Spleen (tissue), 13 donors: ENCODE results near the gene KCNC1. TPM values are rescaled to one million over a fixed set of nuclear protein-coding genes. Genes with fewer than 3 reads are reported as not detected.

Experiments used
- DNase-seq: peaks from one replicate; pipeline ENCODE4 v3.0.0-alpha.2; 2020
- H3K27ac ChIP-seq, 8 donors: fragments of 200-600 bp; sonication (generic) in 7 of 8; 1 replicate in 4 of 8; 2 replicates in 4 of 8; pipeline versions ENCODE4 v1.5.0 to v1.8.0; 2016 to 2021; ENCODE audit warnings: inconsistent platforms in 4 of 8, mild to moderate bottlenecking in 4 of 8, moderate library complexity in 1 of 8
- H3K27me3 ChIP-seq, 7 donors: fragments of 200-600 bp; sonication (generic) in 6 of 7; replicated peaks in 1 of 7; 1 replicate in 4 of 7; 2 replicates in 3 of 7; pipeline versions ENCODE4 v1.5.0 to v1.8.0; 2016 to 2021; ENCODE audit warnings: inconsistent platforms in 3 of 7, mild to moderate bottlenecking in 1 of 7
- H3K36me3 ChIP-seq, 6 donors: fragments of 200-600 bp; sonication (generic) in 5 of 6; 1 replicate in 4 of 6; 2 replicates in 2 of 6; pipeline versions ENCODE4 v1.5.0 to v1.8.0; 2016 to 2021; ENCODE audit warnings: inconsistent platforms in 2 of 6
- H3K4me1 ChIP-seq, 6 donors: fragments of 200-600 bp; sonication (generic) in 5 of 6; 1 replicate in 3 of 6; 2 replicates in 3 of 6; pipeline versions ENCODE4 v1.5.0 to v1.8.0; 2016 to 2021; ENCODE audit warnings: inconsistent platforms in 3 of 6
- H3K4me3 ChIP-seq, 8 donors: fragments of 200-600 bp; sonication (generic) in 7 of 8; 1 replicate in 4 of 8; 2 replicates in 4 of 8; pipeline versions ENCODE4 v1.5.0 to v1.8.0; 2016 to 2021; ENCODE audit warnings: inconsistent platforms in 4 of 8, mild to moderate bottlenecking in 4 of 8, moderate library complexity in 2 of 8
- H3K9me3 ChIP-seq, 8 donors: fragments of 200-600 bp; sonication (generic) in 7 of 8; 1 replicate in 4 of 8; 2 replicates in 4 of 8; pipeline versions ENCODE4 v1.5.0 to v1.8.0; 2016 to 2021; ENCODE audit warnings: inconsistent platforms in 4 of 8
- CTCF ChIP-seq, 11 experiments: fragments of 200-600 bp in 7 of 11; fragments of 450-650 bp in 4 of 11; sonication (generic) in 4 of 11; IDR thresholded peaks in 8 of 11; conservative IDR thresholded peaks in 3 of 11; 1 replicate in 7 of 11; 2 replicates in 4 of 11; pipeline versions ENCODE4 v1.4.0 to v1.8.0; 2016 to 2021; ENCODE audit warnings: antibody characterized with exemption in 11 of 11, inconsistent platforms in 4 of 11, mild to moderate bottlenecking in 1 of 11
- POLR2A ChIP-seq, 3 donors: fragments of 450-650 bp; IDR thresholded peaks; one replicate each; pipeline ENCODE4 v1.5.1; 2017; ENCODE audit warnings: antibody characterized with exemption in 3 of 3, mild to moderate bottlenecking in 1 of 3
- POLR2AphosphoS5 ChIP-seq, 3 donors: sonication (generic); formaldehyde crosslinking; IDR thresholded peaks; one replicate each; pipeline ENCODE4 v1.5.1; 2017; ENCODE audit warnings: antibody characterized with exemption in 3 of 3
- WGBS, 5 donors: extraction: QIAGEN DNeasy Blood & Tissue Kit in 3 of 5; methylation state at CpG; one replicate each; pipeline versions ENCODE4 v1.1.5 to v1.1.7; 2013 to 2018; 5-methylcytosine and 5-hydroxymethylcytosine counted together
- intact Hi-C: fragments of 100-400 bp; cut with DNase I; formaldehyde crosslinking; loops from one replicate; pipeline ENCODE4 v1.15.0; 2023; ENCODE audit warnings: low total_unique reads
- long read RNA-seq, 2 donors: transcript quantifications; one replicate each; lab custom pipeline, GENCODE V29; 2026
- polyA plus RNA-seq, 3 donors: library from polyadenylated mRNA; stranded (reverse); fragments of 200-250 nt; gene quantifications; one replicate each; pipeline ENCODE4 v1.2.1, GENCODE V29; 2013
- total RNA-seq, 7 donors: library from RNA; depleted of rRNA in 3 of 7; stranded (reverse); fragments of >200 nt in 3 of 7; fragmentation: NEBNext Ultra II Directional in 4 of 7; extraction: Animal tissue kit (Norgen Biotek cat#: 25700) in 4 of 7; gene quantifications; one replicate each; pipeline versions ENCODE4 v1.1.0 to v1.2.1, GENCODE V29; 2016 to 2021
- donor health status: healthy with polysubstance abuse.
- donor health status: DM: no; HTN: no; CAD: no; lungs with moderate emphysema.
- donor health status: DM: no; HTN: no; CAD: no.
- donor health status: Bipolar disorder and iron deficiency.
- donor health status: healthy.
- donor health status: DM: no; HTN: no; CAD: no.
- donor health status: DM: yes; HTN: yes; CAD: no.

KCNC1 gene
- total RNA-seq (not detected), polyA plus RNA-seq (not detected)
- long read RNA-seq, donor 1, result 0 reads
- long read RNA-seq, donor 2, result 0 reads

DNA sequence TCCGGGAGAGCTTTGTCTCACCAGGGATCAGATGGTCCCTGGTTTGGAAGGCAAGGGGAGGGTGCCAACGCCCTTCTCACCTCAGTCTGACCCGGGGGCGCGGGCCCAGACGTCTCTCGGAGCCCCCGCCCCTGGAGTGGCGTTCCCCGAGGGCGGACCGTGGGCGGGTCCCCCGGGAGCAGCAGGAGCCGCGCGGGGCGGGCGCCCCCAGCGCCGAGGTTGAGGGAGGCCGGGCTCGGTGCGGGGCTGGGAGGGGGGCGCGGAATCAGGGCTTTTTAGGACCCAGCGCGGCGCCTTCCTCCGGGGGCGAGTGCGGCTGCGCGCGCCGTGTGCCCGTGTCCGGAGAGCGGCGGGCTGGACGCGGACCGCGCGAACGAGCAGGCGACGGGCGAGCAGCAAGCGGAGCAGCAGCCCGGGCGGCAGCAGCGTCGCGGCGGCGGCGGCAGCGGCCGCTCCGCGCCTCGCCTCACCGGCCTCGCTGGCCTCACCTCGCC is at the start of gene KCNC1:
KCNC1 (plus strand) TSS at position 364 of the 494 bp plus-strand sequence. CDS start 1,222 bp downstream, outside the sequence.
- Histone ChIP-seq H3K4me3 (peak within 1 kb of the TSS in 7 of 8 donors; percentile 17 to 63 (median 30)), H3K27me3 (peaks cover 3 to 96% (median 59%) of the 10 kb centered on the region in 7 donors), H3K27ac (no peak within 1 kb of the TSS), H3K9me3 (peaks cover 0 to 7% (median 0%) of the 10 kb centered on the region in 8 donors), H3K36me3 (no peaks in the 10 kb centered on the region), H3K4me1 (peaks cover 0 to 23% (median 12%) of the 10 kb centered on the region in 6 donors)
- intact Hi-C loops, result no loop called here
- DNase-seq, result peak; percentile 68
- WGBS, 5 donors, result 1 to 3% (median 2%) methylated on average over 30 to 66 of the region's 66 CpGs
- TF ChIP-seq POLR2AphosphoS5 (IDR thresholded peaks at IDR 0.05), result no peak
- no peak for TF ChIP-seq POLR2A (IDR thresholded peaks at IDR 0.05)
- TF ChIP-seq CTCF (IDR thresholded peaks at IDR 0.05 in 8 of 11, conservative IDR thresholded peaks at IDR 0.05 in 3 of 11), result no peak

GRCh38 chr11:17686231-17686980 is 48.2 kb upstream of the KCNC1 start:
- intact Hi-C loops, result no loop called here
- peaks cover 0 to 48% (median 0%) of the 10 kb centered on the region in 7 donors for H3K27me3 ChIP-seq
- TF ChIP-seq POLR2A (IDR thresholded peaks at IDR 0.05), result no peak
- TF ChIP-seq POLR2AphosphoS5 (IDR thresholded peaks at IDR 0.05), result no peak
- TF ChIP-seq CTCF (IDR thresholded peaks at IDR 0.05 in 8 of 11, conservative IDR thresholded peaks at IDR 0.05 in 3 of 11), result no peak
- H3K4me3 ChIP-seq, result no peak overlapping the region
- no peaks in the 10 kb centered on the region for H3K36me3 ChIP-seq
- no peak for DNase-seq
- H3K4me1 ChIP-seq, result no peaks in the 10 kb centered on the region
- no peak overlapping the region for H3K27ac ChIP-seq
- no peaks in the 10 kb centered on the region for H3K9me3 ChIP-seq
- WGBS, 5 donors, result 43 to 61% (median 50%) methylated on average over 7 to 8 of the region's 8 CpGs

GRCh38 chr11:17687946-17688670 is 46.5 kb upstream of the KCNC1 start:
- Histone ChIP-seq H3K36me3 (no peaks in the 10 kb centered on the region), H3K27ac (no peak overlapping the region), H3K27me3 (peaks cover 0 to 56% (median 3%) of the 10 kb centered on the region in 7 donors), H3K4me3 (no peak overlapping the region), H3K9me3 (no peaks in the 10 kb centered on the region), H3K4me1 (no peaks in the 10 kb centered on the region)
- DNase-seq, result no peak
- no peak for TF ChIP-seq CTCF (IDR thresholded peaks at IDR 0.05 in 8 of 11, conservative IDR thresholded peaks at IDR 0.05 in 3 of 11)
- no peak for TF ChIP-seq POLR2A (IDR thresholded peaks at IDR 0.05)
- no peak for TF ChIP-seq POLR2AphosphoS5 (IDR thresholded peaks at IDR 0.05)
- WGBS, 5 donors, result 84 to 87% (median 86%) methylated on average over 16 to 18 of the region's 18 CpGs
- intact Hi-C loops, result no loop called here

- H3K27me3 ChIP-seq, result peaks cover 5 to 72% (median 24%) of the 10 kb centered on the region in 7 donors
- H3K4me1 ChIP-seq, result no peaks in the 10 kb centered on the region
- TF ChIP-seq POLR2A (IDR thresholded peaks at IDR 0.05), result no peak
Measured at GRCh38 chr11:17691550-17691949, 43.0 kb upstream of the KCNC1 start.

More at GRCh38 chr11:17691550-17691949, 43.0 kb upstream of the KCNC1 start:
- intact Hi-C loops, result no loop called here
- Histone ChIP-seq H3K36me3 (no peaks in the 10 kb centered on the region), H3K9me3 (no peaks in the 10 kb centered on the region), H3K4me3 (no peak overlapping the region), H3K27ac (no peak overlapping the region)
- WGBS, 5 donors, result 50 to 67% (median 59%) methylated on average over 2 of the region's 2 CpGs
- no peak for DNase-seq
